Stimulated activated CD8-positive, alpha-beta memory T cell treated with anti-CD3 and anti-CD28 coated beads, Interleukin-7, amount 100 ng/mL, for 48 hours (primary cell): Measurements from ENCODE around the gene NABP1.
"Not testable (repeated sequence)": the region's sequence is repeated elsewhere in the genome, so short reads cannot be mapped to it uniquely, and the experiment has no call there.

ENCODE experiments used
- DNase-seq, 2 donors: peaks; one replicate each; pipeline ENCODE4 v3.0.0-alpha.2; 2020; ENCODE audit warnings: low read depth in 1 of 2; ENCODE audit errors: extremely low read depth in 1 of 2

NABP1 gene, protein sequence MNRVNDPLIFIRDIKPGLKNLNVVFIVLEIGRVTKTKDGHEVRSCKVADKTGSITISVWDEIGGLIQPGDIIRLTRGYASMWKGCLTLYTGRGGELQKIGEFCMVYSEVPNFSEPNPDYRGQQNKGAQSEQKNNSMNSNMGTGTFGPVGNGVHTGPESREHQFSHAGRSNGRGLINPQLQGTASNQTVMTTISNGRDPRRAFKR

GRCh38 chr2:191677646-191678436, at the start of gene NABP1:
NABP1 (plus strand) TSS chr2:191678136; CDS start chr2:191678615, 479 bp downstream.
- DNase-seq, result peak; percentile 97

GRCh38 chr2:191629001-191629453, 48.9 kb upstream of the NABP1 start:
- DNase-seq, result no peak

- DNase-seq, result no peak
Measured at GRCh38 chr2:191629976-191630712, 47.8 kb upstream of the NABP1 start.

DNA sequence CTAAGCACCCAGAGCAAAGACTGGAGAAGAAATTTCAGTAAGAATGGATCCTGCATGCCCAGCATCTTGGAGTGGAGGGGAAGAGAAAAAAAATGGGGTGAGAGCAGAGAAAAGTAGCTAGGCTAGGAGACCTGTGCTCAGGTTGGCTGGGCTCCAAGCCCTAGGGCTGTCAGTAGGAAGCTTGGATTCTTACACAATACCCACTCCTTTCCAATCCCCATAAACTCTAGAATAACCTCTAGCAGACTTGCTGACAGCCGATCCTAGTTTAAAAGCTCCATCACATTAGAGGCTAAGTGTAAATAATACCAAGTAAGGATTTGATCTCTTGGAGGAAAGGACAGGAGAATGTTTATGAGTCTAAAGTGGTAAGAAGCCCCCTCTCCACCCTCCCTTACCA, 46.2 kb upstream of the NABP1 start:
- DNase-seq, result no peak

GRCh38 chr2:191632426-191632825, 45.5 kb upstream of the NABP1 start:
- DNase-seq, result no peak

DNA sequence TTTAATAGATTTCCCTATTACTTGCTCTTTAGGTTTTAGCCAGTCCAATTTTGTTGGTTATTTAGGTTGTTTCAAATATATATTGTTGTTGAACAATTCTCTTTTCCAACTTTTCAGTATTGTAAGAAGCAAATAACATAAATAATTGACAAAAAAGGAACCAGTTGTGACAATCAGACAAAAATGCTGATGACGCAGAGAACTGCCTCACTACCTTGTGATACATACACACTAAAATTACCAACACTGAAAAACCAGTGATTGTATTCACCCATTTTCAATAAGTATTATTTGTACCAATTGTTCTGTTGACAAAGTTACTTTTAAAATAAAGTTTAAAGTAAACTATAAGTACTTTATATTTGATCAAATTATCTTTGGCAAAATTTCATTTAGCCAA, 43.1 kb upstream of the NABP1 start:
- no peak for DNase-seq

DNA sequence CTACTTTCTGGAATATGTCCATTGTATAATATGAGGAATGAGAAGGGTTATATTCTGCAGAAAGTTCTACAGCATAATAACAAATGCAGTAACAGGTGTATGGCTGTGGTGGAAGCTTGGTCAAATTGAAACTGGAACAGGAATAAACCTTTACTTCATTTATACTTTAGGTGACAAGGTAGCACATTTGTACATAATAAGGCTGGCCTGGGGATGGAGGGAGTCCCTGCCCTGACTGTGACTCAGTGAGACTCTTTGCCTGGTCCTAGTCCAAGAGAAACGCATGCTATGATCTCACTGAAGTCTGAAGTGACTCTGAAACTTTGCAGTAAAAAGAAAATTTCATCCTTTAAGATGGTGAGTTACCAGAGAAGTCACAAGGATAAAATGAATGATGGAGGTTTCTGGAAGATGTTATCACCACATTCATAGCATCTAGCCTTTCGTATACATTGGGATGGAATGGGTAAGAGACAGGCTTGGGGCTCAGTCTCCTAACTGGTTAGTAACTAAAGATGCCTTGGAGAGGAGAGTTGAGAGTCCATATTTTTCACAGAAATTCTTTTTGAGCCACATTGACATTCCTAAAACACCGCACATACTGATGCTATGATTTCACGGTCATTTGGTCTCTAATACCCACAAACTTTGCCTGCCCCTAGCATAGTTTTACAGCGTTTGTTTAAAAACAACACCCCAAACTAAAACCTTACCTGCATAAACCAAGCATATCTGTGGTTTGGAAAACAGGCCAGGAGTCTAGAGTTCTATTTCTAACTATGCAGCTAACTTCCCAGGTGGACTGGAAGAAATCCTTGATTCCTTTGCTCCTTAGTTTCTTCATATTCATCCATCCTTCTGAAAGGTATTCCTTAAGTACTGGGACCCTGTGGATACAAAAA, 42.4 kb upstream of the NABP1 start:
- DNase-seq, result no peak

DNA sequence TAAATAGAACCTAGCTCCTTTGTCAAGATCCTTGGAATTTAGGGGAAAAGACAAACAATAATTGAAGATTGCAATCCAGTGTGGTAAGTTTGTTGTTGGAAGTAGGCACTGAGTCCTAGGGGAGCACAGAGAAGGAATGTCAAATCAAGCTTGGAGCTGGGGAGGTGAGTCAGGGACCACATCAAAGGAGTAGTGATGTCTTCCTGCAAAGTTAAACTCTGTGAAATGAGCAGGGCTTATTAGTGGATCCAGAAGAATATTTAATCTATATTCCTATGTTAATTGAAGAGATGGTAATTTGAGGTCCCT, 41.7 kb upstream of the NABP1 start:
- DNase-seq, result no peak

GRCh38 chr2:191636586-191636985, 41.4 kb upstream of the NABP1 start:
- DNase-seq, result no peak

DNA sequence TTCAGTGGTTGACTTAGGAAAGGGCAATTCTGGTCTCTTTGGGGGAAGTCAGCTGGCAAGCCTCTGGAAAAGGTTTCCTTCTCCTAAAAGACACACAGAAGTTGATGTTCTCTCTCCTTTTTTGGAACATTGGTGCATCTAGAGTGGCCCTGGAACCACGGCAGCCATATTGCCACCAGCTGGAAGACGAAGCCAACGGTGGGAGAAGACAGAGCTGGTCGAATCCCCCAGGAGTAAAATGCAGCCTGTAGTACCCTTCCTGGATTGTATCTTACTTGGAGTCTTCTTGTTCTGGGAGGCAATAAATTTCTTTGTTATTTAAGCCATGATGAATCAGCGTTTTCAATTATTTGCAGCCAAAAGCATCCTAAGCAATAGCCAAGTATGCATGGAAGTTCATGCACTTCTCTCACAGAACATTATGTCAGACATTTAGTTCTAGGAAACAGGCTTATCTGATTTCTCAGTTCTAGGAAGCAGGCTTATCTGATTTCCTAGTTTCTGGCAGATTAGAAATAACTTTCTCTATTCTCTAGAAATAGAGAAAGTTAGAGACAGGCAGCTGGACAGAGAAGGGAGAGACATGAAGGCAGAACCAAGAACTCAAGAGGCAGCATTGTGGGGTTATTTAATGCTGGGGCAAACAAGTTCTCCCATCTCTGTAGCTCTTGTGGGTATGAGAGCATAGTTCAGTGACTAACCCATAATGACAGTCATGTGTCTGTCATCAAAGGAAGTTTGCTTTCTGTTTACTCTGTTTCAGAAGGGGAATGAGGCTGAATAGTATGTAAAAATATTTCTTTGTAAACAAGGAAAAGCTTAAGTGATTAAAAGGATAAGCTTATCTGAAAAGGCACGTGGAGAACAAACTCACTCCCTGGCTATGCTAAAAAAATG, 40.5 kb upstream of the NABP1 start:
- no peak for DNase-seq

- no peak for DNase-seq
Measured at GRCh38 chr2:191638079-191638801, 39.7 kb upstream of the NABP1 start.

DNA sequence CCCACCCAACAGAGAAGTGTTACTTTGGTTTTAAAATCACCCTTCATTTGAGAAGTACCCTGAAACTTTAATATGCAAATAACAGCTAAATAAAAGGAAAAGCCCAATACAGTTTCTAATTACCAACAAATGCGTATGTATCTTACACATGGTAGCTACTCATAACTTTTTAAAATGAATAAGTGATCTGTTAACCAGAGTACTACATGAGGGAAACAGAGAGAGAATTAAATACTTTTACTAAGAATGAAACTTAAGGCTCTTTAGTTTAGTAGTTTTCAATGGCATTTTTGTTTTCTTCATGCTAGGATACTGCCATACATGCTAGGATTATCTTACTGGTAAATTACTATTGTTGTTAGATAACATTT, 39.1 kb upstream of the NABP1 start:
- DNase-seq, result no peak

- DNase-seq, result no peak
Measured at GRCh38 chr2:191641609-191642008, 36.3 kb upstream of the NABP1 start.

GRCh38 chr2:191642541-191642940, 35.4 kb upstream of the NABP1 start:
- no peak for DNase-seq

GRCh38 chr2:191643429-191643828, 34.5 kb upstream of the NABP1 start:
- no peak for DNase-seq

DNA sequence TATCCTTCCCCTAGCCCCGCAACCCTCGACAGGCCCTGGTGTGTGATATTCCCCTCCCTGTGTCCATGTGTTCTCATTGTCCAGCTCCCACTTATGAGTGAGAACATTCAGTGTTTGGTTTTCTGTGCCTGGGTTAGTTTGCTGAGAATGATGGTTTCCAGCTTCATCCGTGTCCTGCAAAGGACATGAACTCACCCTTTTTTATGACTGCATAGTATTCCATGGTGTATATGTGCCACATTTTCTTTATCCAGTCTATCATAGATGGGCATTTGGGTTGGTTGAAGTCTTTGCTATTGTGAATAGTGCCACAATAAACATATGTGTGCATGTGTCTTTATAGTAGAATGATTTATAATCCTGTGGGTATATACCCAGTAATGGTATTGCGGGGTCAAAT, 33.3 kb upstream of the NABP1 start:
- not testable (repeated sequence) for DNase-seq

- DNase-seq, result no peak
Measured at GRCh38 chr2:191645032-191645431, 32.9 kb upstream of the NABP1 start.

DNA sequence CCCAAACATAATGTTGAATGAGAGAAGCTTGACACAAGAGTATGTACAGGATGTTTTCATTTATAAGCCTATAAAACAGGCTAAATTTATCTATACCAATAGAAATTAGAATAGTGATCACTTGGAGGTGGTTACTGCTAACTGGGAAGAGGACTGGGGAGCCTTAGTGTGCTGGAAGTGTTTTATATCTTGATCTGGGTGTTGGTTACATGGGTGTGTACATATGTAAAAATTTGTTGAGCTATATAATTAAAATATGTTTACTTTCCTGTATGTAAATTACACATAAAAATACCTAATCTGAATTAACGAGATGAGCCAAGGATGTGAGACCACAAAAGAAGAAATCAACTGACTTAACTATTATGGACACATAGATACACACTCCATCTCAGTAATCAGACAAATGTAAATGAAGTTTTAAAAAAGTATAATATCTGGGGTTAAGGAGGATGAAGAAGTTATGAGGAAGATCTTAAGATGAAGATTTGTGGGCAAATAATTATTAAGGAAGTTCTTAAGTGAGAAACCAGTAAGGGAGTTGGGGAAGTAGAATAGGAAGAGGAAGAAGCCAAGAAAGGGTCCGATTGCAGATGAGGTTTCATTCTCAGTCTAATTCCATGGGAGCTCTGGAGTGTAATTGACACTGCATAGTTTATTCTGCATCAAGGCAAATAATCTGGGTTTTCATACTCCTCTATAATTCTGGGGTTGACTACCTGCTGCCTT, 32.3 kb upstream of the NABP1 start:
- no peak for DNase-seq
